Measurements from ENCODE around the gene SRRM1.

Gene SRRM1, protein sequence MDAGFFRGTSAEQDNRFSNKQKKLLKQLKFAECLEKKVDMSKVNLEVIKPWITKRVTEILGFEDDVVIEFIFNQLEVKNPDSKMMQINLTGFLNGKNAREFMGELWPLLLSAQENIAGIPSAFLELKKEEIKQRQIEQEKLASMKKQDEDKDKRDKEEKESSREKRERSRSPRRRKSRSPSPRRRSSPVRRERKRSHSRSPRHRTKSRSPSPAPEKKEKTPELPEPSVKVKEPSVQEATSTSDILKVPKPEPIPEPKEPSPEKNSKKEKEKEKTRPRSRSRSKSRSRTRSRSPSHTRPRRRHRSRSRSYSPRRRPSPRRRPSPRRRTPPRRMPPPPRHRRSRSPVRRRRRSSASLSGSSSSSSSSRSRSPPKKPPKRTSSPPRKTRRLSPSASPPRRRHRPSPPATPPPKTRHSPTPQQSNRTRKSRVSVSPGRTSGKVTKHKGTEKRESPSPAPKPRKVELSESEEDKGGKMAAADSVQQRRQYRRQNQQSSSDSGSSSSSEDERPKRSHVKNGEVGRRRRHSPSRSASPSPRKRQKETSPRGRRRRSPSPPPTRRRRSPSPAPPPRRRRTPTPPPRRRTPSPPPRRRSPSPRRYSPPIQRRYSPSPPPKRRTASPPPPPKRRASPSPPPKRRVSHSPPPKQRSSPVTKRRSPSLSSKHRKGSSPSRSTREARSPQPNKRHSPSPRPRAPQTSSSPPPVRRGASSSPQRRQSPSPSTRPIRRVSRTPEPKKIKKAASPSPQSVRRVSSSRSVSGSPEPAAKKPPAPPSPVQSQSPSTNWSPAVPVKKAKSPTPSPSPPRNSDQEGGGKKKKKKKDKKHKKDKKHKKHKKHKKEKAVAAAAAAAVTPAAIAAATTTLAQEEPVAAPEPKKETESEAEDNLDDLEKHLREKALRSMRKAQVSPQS

DNA sequence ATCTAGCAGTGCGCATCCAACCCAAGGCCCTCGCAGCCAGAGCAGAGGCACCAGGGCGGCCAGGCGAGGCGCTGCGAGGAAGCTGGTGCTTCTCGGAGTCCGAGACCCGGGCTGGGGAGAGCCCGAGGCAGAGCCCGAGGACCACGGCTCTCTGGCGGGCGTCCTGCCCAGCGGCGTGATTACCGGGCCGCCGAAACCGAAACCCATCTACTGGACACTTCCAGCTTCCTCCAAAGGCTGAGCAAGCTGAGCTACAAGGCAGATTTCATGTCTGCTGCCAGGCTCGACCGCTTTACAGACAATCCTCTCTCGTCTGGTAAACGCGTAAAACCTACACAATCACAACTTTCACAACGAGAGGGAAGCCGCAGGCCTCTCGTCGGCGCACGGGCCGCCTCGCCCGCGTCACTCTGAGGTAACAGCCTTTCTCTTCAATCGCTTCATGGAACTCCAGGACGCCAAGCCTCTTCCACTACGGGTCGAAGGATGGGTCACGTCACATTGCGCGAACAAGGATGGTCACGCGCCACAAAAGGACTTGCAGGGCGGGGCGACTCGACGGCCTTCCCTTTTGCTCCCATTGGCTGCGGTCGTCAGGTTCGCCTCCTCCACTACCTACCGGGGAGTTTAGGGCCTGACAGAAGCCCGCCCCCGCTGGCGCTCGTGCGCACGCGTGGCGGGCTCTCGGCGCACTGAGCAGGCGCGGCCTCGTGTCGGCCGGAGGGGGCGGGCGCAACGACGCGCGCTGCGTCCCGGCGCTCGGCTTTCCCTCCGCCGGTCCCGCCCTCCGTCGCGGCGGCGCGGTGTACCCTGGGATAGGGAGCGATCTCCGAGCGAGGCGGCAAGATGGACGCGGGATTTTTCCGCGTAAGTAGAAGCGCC is at the start of gene SRRM1:
SRRM1 (plus strand) TSS at position 822 of the 882 bp plus-strand sequence; CDS start at position 847, 25 bp downstream.
- peak; percentile 93 to 94 for ATAC-seq

DNA sequence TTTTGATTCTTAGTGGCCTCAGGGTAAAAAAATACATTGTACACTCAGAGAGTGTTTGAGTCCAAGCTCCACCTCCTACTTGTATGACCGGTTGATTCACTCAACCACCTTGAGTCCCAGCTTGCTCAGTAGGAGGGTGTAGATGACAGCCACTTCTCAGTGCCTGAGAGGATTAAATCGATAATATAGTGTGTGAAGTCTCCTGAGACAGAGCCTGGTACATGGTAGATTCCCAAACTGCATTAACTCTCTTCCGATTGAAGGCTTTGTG is 48.8 kb upstream of the SRRM1 start:
- no peak for ATAC-seq

DNA sequence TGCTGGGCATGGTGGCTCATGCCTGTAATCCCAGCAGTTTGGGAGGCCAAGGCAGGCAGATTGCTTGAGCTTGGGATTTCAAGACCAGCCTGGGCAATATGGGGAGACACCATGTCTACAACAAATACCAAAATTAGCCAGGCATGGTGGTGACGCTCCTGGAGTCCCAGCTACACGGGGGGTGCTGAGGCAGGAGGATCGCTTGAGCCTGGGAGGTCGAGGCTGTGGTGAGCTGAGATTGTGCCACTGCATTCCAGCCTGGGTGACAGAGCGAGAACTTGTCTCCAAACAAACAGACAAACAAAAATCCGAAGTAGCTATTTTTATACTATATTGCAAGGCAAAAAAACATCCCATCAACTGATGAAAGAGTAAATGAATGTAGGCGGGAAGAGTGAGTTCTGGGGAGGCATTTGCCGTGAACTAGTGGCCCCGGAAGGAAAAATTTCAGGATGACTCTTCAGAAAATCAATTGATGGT is 46.7 kb upstream of the SRRM1 start:
- no peak for ATAC-seq

DNA sequence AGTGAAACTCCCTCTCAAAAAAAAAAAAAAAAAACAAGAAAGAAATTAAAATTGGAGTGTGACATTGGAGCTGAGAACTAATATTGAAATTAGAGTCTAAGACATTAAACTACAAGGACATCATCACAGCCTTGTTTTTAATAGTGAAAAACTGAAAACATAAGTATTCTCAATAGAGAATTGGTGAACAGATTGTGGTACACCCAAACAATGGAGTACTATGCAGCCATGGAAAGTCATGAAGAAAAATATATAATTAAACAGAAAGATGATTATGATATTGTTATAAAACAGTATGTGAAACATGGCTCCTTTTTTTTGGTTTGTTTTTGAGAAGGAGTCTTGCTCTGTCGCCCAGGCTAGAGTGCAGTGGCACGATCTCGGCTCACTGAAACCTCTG is 43.8 kb upstream of the SRRM1 start:
- no peak for ATAC-seq

DNA sequence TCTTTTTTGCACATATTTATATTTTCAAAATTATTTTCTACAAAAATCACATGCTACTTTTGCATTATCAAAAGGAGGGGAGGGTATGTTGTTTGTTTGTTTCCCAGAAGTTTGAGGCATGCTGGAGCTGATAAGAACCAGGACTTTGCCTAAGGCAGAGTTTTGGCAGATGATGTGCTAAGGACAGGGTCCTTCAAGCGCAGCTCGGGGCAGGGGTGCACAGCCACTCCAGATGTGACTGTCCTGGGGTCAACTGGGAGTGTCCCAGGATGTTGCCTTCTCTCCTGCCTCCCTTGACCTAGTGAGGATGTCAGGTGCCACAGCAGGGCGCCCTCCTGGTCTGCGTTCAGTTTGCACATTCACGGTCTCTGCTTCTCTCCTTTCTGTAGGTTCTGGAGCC is 42.6 kb upstream of the SRRM1 start:
- ATAC-seq = no peak

DNA sequence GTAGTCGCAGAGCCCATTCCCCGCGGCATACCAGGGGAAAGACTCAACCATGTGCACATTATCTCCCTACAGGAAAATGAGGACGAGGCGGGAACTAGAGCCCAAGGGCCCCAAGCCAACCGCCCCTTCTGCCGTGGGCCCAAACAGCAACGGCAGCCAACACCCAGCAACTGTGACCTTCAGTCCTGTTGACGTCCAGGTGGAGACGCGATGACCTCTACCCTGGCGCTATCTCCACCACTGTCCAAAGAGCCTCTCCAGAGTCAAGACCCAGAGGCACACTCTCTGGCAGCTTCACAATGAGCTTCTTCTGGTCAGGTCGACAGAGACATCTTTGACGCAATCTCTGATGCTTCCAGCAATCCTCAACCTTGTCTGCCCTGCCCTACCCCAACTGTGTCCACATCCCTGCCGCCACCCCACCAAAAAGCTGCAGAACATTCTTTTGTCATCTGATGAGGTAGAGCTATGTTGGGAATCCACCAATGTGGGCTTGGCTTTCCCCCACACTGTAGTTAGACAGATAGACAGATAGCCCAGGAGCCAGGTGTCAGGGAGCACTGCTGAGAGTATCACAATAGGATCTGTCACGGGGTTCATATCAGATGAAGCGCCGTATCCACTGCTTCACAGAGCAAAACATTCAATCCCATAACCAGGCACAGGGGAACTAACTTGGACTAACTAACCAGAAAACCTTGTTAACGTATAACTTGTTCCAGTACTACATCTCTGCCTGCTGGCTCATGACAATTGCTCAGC is 37.4 kb upstream of the SRRM1 start:
- no peak for ATAC-seq

DNA sequence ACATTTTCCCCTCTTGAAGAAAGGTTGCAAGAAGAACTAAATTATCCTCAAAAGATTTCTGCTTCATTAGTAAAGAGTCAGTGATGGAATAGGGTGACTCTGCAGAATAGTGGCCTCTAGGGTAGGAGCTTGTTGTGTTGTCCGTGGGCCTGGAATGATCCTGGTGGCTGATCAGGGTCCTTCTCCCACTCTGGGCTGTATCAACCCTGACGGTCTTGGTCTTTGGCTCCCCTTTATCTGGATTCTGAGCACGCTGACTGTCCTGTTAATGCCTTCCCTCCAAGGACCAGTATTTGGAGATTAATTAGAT is 36.9 kb upstream of the SRRM1 start:
- ATAC-seq = no peak

DNA sequence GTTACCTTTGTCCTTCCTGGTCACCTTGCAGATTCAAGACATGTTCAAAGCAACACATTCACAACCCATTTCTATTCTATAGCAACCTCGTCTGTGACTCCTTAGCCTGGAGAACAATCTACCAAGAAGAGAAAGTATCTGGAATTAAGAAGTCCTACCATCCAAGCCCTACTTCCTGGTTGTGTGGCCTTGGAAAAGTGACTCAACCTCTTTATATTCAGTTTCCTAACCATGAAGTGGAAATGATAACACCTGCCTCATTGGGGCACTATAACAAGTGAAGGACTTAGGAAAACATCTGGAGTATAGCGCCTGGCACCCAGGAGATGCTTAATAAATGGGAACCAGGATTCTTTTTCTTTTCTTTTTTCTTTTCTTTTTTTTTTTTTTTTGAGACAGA is 36.5 kb upstream of the SRRM1 start:
- no peak for ATAC-seq

DNA sequence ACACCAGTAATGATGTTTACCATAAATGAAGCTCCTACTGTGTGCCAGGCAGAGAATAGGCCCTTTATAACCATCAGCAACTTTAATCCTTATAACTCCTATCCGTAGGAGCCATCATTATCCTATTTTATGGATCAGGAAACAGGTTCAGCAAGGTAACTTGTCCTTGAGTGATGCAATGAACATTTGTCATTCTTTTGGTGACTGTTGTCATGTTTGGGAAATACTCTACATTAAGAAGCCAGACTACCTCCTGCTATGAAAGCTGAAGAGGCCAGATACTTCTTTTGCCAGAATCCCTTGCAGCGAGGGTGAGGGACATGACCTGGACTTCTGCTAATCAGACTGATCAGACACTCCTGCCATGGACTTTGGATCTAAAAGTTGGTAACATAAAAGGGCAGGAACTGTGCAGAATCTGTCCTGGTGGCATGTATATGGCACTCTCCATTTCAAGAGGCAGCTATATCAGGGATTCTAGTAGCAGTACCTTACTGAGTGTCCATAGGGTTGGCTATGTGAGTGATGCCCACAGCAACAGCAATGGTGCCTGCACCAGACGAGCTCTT is 33.1 kb upstream of the SRRM1 start:
- ATAC-seq = no peak

DNA sequence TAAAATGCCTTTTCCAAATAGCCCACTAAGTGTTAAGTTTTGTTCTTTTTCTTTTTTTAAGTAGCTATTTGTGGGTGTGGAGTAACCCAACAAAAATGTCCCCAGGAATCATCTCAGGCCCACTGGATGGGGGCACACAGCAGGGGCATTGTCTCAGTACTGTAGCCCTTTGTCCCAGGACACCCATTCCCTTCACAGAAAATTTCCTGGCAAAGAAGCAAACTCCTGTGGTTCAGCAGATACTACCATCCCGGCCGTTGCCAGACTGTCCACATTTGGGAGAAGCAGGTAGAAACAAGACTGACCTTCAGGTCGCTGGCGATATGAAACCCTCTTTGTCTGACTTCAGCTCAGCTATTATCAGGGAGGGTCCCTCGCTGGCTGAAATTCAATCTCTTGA is 23.7 kb upstream of the SRRM1 start:
- no peak for ATAC-seq

DNA sequence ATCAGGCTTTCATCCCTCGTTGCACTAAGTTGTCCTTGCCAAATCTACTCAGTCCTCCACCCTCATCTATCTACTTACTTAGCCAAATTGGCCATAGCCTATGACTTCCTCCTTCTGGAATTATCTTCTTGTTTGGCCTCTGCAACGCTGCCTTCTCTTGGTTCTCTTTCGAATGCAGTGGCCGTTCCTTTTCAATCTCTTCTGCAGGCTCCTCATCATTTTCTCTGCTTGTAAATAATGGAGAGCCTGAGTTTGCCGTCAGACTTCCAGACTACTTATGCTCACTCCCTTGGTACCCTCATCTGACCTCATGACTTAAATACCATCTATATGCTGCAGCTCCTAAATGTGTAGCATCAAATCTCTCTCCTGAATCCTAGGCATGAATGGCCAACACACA is 22.4 kb upstream of the SRRM1 start:
- no peak for ATAC-seq

DNA sequence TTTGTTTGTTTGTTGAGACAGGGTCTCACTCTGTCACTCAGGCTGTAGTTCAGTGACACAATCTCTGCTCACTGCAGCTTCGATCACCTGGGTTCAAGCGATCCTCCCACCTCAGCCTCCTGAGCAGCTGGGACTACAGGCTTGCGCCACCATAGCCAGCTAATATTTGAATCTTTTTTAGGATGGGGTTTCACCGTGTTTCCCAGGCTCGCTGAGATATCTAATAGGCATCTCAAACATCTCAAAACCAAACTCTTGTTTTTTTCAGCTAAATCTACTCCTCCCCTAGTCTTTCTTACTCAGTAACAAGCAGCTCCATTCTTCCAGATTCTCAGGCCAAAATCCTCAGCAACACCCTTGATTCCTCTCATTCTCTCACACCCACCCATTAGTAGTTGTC is 22.0 kb upstream of the SRRM1 start:
- no peak for ATAC-seq

DNA sequence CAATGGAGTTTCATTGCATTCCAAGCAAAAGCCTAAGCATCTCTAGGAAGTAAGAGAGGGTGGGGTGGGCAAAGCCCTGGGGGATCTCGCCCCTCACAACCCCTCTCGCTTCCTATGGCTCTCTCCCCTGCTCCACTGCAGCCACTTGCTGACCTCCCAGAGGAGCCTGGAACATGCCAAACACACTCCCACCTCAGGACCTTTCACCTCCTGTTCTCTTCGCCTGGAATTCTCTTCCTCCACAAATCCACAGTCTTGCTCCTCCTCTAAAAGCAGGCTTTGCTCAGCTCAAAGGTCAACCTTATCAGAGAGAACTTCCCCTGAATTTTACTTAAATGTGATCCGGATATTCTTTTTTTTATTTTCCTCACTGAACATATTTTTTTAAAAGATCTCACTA is 20.9 kb upstream of the SRRM1 start:
- ATAC-seq = no peak

DNA sequence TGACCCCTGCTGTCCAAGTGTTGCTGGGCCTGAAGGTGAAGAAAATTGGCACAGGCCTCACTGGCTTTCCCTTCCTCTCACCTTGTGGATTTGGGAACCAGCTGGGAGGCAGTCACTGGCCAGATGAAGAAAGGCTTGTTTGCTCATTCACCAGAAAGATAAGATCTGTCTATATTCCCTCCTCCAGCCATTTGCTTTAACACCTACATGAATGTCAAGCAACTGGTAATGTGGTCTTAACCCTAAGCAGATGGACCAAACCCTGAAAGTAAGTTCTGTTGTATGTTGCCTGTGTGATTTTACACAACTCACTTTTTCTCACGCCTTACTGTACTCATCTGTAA is 10.3 kb upstream of the SRRM1 start:
- ATAC-seq = no peak

DNA sequence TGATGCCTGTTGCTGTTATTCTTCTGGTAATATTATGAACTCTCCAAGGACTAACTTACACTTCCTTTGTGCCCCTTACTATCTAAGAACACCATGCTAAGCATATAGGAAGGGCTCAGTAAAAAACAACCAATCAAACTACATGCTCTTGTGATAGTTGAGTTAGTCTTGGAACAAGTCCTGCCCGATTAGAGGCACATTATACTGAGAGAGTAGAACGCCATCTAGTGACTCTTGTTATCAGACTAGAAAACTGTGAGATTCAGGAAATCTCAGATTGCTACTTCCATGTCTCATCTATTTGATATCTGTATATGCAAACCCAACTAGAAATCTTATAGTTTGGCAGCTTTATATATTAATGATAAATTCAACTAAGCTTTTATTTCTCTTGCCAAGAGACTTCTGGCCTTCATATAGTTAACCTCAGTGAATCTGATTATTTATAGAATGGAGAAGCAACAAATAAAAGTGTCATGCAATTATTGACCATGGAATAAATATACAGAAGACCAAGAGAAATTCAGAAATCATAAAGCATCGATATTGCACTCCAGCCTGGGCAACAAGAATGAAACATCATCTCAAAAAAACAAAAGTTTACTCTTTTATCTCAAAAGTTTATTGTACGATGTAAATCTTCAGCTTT is 7.8 kb upstream of the SRRM1 start:
- ATAC-seq = peak; percentile 58 to 85

DNA sequence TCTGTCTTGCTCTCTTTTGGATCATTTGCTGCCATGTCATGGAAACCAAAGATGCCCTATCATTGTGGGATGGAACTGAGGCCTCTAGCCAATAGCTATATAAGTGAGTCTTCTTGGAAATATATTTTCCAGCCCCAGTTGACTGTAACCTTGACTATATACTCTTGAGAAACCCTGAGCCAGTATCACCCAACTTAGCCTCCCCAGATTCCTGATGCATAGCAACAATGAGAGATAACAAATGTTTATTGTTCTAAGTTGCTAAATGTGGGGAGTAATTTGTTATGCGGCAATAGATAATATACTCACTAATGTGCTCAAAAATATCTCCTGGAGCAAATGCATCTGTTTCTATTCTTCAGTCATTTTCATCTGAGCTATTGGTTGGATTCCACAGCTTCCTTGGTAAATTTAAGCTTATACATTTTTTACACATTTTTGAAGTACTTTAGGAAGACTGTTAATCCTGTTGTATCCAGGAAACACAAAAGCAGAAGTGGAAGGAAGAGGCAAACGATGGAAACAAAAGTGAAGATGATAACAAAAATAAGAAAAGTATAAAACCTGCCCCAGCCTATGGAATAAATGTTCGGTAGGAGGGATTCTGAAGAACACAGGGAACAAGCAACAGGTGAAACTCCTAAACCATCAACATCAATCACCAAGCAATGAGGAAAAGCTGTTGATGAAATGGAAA is 6.3 kb upstream of the SRRM1 start:
- no peak for ATAC-seq

DNA sequence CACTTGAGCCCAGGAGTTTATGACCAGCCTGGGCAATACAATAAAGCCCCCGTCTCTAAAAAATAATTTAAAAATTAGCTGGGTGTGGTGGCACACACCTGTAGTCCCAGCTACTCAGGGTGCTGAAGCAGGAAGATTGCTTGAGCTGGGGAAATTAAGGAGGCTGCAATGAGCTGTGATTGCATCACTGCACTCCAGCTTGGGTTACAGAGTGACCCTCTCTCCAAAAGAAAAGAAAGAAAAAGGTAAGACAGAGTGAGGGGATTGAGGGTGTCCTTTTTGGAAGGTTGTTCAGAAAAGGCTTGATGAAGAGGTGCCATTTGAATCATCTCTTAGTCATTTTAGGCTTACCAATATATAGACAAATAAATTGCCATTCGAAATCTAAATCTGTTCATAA is 4.0 kb upstream of the SRRM1 start:
- no peak for ATAC-seq

DNA sequence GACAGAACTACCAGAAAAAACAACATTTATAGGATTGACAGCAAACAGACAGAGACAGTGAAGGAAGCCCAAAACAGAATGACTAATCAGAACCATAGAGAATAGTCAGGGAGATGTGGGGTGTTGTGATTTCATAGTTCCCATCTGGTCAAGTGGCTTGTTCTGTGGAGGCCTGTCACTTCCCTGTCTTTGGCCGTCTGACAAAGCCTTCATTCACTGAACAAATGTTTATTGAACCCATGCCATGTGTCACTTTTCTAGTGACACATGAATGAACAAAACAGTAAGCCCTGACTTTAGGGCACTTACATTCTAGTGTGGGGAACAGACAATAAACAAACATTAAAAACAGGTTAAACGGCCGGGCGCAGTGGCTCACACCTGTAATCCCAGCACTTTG is 3.2 kb upstream of the SRRM1 start:
- ATAC-seq = no peak

DNA sequence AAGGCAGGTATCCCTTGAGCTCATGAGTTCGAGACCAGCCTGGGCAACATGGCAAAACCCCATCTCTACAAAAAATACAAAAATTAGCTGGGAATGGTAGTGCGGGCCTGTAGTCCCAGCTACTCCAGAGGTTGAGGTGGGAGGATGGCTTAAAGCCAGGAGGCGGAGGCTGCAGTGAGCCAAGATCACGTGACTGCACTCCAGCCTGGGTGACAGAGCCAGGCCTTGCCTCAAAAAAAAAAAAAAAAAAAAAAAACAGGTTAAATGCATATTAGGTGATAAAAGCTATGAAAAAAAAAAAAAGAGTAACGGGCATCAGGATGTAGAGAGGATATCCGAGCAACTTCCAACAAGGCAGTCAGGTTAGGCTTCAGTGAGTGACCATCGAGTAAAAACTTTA is 2.8 kb upstream of the SRRM1 start:
- ATAC-seq = no peak

DNA sequence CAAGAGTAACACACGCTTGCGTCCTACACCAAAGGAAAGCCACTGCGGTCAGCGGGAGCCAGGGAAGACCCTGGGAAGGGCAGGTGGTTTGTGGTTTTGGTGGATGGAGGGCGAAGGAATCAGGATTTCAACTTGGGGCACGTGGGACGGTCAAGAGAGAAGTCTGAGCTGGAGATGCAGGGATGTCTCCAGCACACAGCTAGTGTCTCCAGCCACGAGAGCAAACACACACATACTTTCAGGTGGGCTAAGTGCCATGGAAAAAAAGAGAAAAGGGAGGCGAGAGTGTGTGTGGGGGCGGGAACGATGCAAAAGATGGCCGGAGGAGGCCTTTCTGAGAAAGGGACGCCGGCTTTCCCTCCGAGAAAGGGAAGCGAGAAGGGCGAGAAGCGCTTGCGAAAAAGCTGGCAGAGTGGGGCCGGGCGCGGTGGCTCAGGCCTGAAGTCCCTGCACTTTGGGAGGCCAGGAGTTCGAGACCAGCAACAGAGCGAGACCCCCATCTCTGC is 1.4 kb upstream of the SRRM1 start:
- ATAC-seq = no peak
